Glutamatergic neuron (in vitro differentiated cells): ENCODE measurements around the gene PPM1L. TPM values are rescaled to one million over a fixed set of nuclear protein-coding genes. Genes with fewer than 3 reads are reported as not detected.

ENCODE experiments used
- DNase-seq: peaks from one replicate; pipeline ENCODE4 v3.0.0; 2022
- H3K27ac Mint-ChIP-seq: one replicate; pipeline ENCODE4 v1.8.0; 2020; ENCODE audit warnings: mild to moderate bottlenecking, mixed read lengths, inconsistent platforms; ENCODE audit not compliant: unreplicated experiment
- H3K27me3 Mint-ChIP-seq: one replicate; pipeline ENCODE4 v1.8.0; 2020; ENCODE audit warnings: mild to moderate bottlenecking, moderate library complexity, mixed read lengths, inconsistent platforms; ENCODE audit not compliant: unreplicated experiment
- H3K36me3 Mint-ChIP-seq: one replicate; pipeline ENCODE4 v1.8.0; 2020; ENCODE audit warnings: mild to moderate bottlenecking, mixed read lengths, inconsistent platforms; ENCODE audit not compliant: unreplicated experiment
- H3K4me1 Mint-ChIP-seq: one replicate; pipeline ENCODE4 v1.8.0; 2020; ENCODE audit warnings: mild to moderate bottlenecking, low read depth, mixed read lengths, inconsistent platforms; ENCODE audit not compliant: unreplicated experiment
- H3K4me3 Mint-ChIP-seq: one replicate; pipeline ENCODE4 v1.8.0; 2020; ENCODE audit warnings: mild to moderate bottlenecking, mixed read lengths, inconsistent platforms; ENCODE audit not compliant: unreplicated experiment
- H3K9me3 Mint-ChIP-seq: one replicate; pipeline ENCODE4 v1.8.0; 2020; ENCODE audit warnings: mild to moderate bottlenecking, moderate library complexity, mixed read lengths, inconsistent platforms; ENCODE audit not compliant: unreplicated experiment
- CTCF ChIP-seq: fragments of 200-600 bp; sonication (generic); IDR thresholded peaks from one replicate; pipeline ENCODE4 v1.5.0; 2021; ENCODE audit not compliant: partially characterized antibody, unreplicated experiment
- total RNA-seq: library from RNA; stranded (reverse); fragmentation: NEBNext Ultra II Directional; extraction: Animal tissue kit (Norgen Biotek cat#: 25700); gene quantifications from one replicate; pipeline ENCODE4 v1.2.1, GENCODE V29; 2021; ENCODE audit not compliant: unreplicated experiment

PPM1L gene
- total RNA-seq, 1 donor from 2014 or later = 81.4 TPM

DNA sequence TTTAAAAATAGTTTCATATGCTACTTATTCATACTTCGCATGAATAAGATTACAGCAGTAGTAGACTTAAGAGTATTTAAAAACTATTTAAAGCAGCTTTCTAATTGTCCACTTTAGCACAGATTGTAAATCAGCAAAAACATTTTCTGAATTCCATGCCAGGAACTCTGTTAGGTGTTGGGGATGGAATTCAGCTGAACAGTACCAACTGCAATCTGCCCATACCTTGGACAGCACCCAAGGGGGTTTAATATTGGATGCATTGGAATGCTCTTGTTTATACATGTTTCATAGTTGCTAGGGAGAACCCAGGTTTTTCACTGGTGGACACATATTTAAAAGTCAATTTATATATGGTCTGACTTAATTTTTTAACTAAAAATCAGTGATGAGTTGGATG lies 74.8 kb downstream of the PPM1L start:
- Mint-ChIP-seq H3K4me1 (peaks cover 36% of the 10 kb centered on the region), H3K27ac (no peak overlapping the region), H3K36me3 (peaks cover 10% of the 10 kb centered on the region), H3K27me3 (peaks cover 5% of the 10 kb centered on the region), H3K9me3 (peaks cover 3% of the 10 kb centered on the region), H3K4me3 (no peak overlapping the region)
- no peak for TF ChIP-seq CTCF
- DNase-seq = no peak

GRCh38 chr3:160831401-160831800 lies 75.4 kb downstream of the PPM1L start:
- peaks cover 10% of the 10 kb centered on the region for H3K36me3 Mint-ChIP-seq
- no peak for TF ChIP-seq CTCF
- H3K27ac Mint-ChIP-seq = peak overlapping the region; percentile 29
- DNase-seq = peak; percentile 64
- H3K9me3 Mint-ChIP-seq = peaks cover 3% of the 10 kb centered on the region
- H3K27me3 Mint-ChIP-seq = peaks cover 5% of the 10 kb centered on the region
- H3K4me1 Mint-ChIP-seq = peaks cover 36% of the 10 kb centered on the region
- H3K4me3 Mint-ChIP-seq = peak overlapping the region; percentile 31

DNA sequence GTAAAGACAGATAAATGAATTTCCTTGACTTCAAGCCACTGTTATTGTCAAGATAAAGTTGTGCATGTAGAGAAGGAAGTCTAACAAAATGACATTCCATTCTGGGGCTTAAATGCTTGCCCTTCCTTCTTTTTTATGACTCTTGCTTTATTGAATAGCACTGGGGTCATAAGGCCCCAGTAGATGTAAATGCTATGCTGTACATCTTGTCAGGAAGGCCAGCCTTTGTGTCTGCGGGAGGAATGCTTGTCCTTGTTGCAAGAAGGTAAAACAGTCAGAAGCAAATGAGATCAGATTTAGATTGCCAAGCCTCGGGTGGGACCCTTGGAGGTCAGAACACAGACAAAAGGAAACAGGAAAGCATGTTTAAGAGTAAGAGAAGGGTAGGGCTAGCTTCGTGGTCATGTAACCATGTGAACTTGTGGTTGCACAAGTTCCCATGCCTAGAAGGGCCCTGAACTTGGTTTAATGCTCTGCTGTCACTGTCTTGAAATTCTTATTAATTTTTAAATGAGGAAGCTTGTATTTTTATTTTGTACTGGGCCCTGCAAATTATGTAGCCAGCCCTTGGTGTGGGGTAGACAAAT lies 81.5 kb downstream of the PPM1L start:
- no peak for DNase-seq
- Mint-ChIP-seq H3K27ac (no peak overlapping the region), H3K27me3 (no peaks in the 10 kb centered on the region), H3K4me3 (no peak overlapping the region), H3K9me3 (peaks cover 5% of the 10 kb centered on the region), H3K4me1 (peaks cover 10% of the 10 kb centered on the region), H3K36me3 (peaks cover 6% of the 10 kb centered on the region)
- TF ChIP-seq CTCF = no peak

GRCh38 chr3:160840590-160840989 lies 84.6 kb downstream of the PPM1L start:
- Mint-ChIP-seq H3K27me3 (no peaks in the 10 kb centered on the region), H3K4me3 (no peak overlapping the region), H3K4me1 (peaks cover 7% of the 10 kb centered on the region), H3K36me3 (peaks cover 5% of the 10 kb centered on the region), H3K27ac (no peak overlapping the region), H3K9me3 (peaks cover 3% of the 10 kb centered on the region)
- TF ChIP-seq CTCF = no peak
- no peak for DNase-seq

GRCh38 chr3:160841455-160841854 lies 85.4 kb downstream of the PPM1L start:
- peaks cover 3% of the 10 kb centered on the region for H3K9me3 Mint-ChIP-seq
- no peak for DNase-seq
- peaks cover 5% of the 10 kb centered on the region for H3K36me3 Mint-ChIP-seq
- no peaks in the 10 kb centered on the region for H3K27me3 Mint-ChIP-seq
- H3K27ac Mint-ChIP-seq = no peak overlapping the region
- no peak for TF ChIP-seq CTCF
- no peak overlapping the region for H3K4me3 Mint-ChIP-seq
- peaks cover 7% of the 10 kb centered on the region for H3K4me1 Mint-ChIP-seq
